Measurements from ENCODE around the gene UFL1.

The UFL1 gene

GRCh38 chr6:96563853-96564252, 42.2 kb downstream of the UFL1 start:
- Histone ChIP-seq H3K27ac (no peak overlapping the region), H3K4me3 (no peak overlapping the region)

- H3K4me3 ChIP-seq, result no peak overlapping the region
Measured at GRCh38 chr6:96570053-96570452, 48.4 kb downstream of the UFL1 start.

GRCh38 chr6:96571551-96571950, 49.9 kb downstream of the UFL1 start:
- no peak overlapping the region for H3K4me3 ChIP-seq
- no peak overlapping the region for H3K27ac ChIP-seq

More at GRCh38 chr6:96570053-96570452, 48.4 kb downstream of the UFL1 start:
- H3K27ac ChIP-seq, result no peak overlapping the region

GRCh38 chr6:96575359-96575758, 53.8 kb downstream of the UFL1 start:
- Histone ChIP-seq H3K27ac (no peak overlapping the region), H3K4me3 (no peak overlapping the region)

- Histone ChIP-seq H3K27ac (no peak overlapping the region), H3K4me3 (no peak overlapping the region)
Measured at GRCh38 chr6:96576221-96576620, 54.6 kb downstream of the UFL1 start.

GRCh38 chr6:96582021-96582420, 60.4 kb downstream of the UFL1 start:
- no peak overlapping the region for H3K4me3 ChIP-seq
- no peak overlapping the region for H3K27ac ChIP-seq

GRCh38 chr6:96582436-96582835, 60.8 kb downstream of the UFL1 start:
- no peak overlapping the region for H3K27ac ChIP-seq
- no peak overlapping the region for H3K4me3 ChIP-seq

- H3K27ac ChIP-seq, result no peak overlapping the region
Measured at GRCh38 chr6:96604420-96604819, 82.8 kb downstream of the UFL1 start.

More at GRCh38 chr6:96604420-96604819, 82.8 kb downstream of the UFL1 start:
- no peak overlapping the region for H3K4me3 ChIP-seq
